SU-DHL-6 (cell line): ENCODE data around the gene APOL3.

Experiments
- H2AFZ ChIP-seq: fragments of 200-600 bp; sonication (generic); 2 replicates; pipeline ENCODE4 v1.6.1; 2014; ENCODE audit warnings: low read depth, mild to moderate bottlenecking, moderate library complexity, mixed read lengths, antibody characterized with exemption, low read length; ENCODE audit not compliant: severe bottlenecking
- H3F3A ChIP-seq: fragments of 200-600 bp; shearing (Covaris generic); 2 replicates; pipeline ENCODE4 v1.6.0; 2016; ENCODE audit warnings: antibody characterized with exemption, mild to moderate bottlenecking; ENCODE audit not compliant: insufficient read depth
- H3K27ac ChIP-seq: fragments of 200-600 bp; sonication (generic); 2 replicates; pipeline ENCODE4 v1.5.1; 2016; ENCODE audit warnings: low read depth, mild to moderate bottlenecking, low read length, moderate library complexity, mixed read lengths
- H3K27me3 ChIP-seq: fragments of 200-600 bp; sonication (generic), shearing (Covaris generic); 2 replicates; pipeline ENCODE4 v1.6.0; 2014; ENCODE audit warnings: mild to moderate bottlenecking, low read length
- H3K36me3 ChIP-seq: fragments of 200-600 bp; sonication (generic); 2 replicates; pipeline ENCODE4 v1.6.1; 2014; ENCODE audit warnings: mild to moderate bottlenecking, low read length, mixed read lengths
- H3K4me2 ChIP-seq: fragments of 300-600, 200-600 bp; shearing (Covaris generic), sonication (generic); 2 replicates; pipeline ENCODE4 v1.6.0; 2014; ENCODE audit warnings: low read length, low read depth, mild to moderate bottlenecking; ENCODE audit not compliant: poor library complexity, severe bottlenecking
- H3K4me3 ChIP-seq: fragments of 200-600 bp; sonication (generic); 2 replicates; pipeline ENCODE4 v1.5.1; 2014; ENCODE audit warnings: antibody characterized with exemption, low read length, mild to moderate bottlenecking, mixed read lengths; ENCODE audit not compliant: insufficient read depth, poor library complexity, severe bottlenecking
- H3K79me2 ChIP-seq: fragments of 200-600 bp; sonication (generic); 2 replicates; pipeline ENCODE4 v1.6.1; 2014; ENCODE audit warnings: mild to moderate bottlenecking, low read length, moderate library complexity; ENCODE audit not compliant: insufficient read depth
- H3K9ac ChIP-seq: fragments of 200-600 bp; sonication (generic); 2 replicates; pipeline ENCODE4 v1.7.0; 2014; ENCODE audit warnings: mild to moderate bottlenecking, low read length
- H3K9me2 ChIP-seq: fragments of 200-600 bp; sonication (generic); replicated peaks from 2 replicates; pipeline ENCODE4 v1.6.1; 2014; ENCODE audit warnings: low read length; ENCODE audit not compliant: insufficient read depth
- H3K9me3 ChIP-seq: fragments of 200-600 bp; sonication (generic); 2 replicates; pipeline ENCODE4 v1.6.1; 2014; ENCODE audit warnings: low read length, mixed read lengths; ENCODE audit not compliant: insufficient read depth
- H4K20me1 ChIP-seq: fragments of 200-600 bp; sonication (generic); 2 replicates; pipeline ENCODE4 v1.6.1; 2014; ENCODE audit warnings: low read depth, mild to moderate bottlenecking, antibody characterized with exemption, low read length, moderate library complexity, mixed read lengths
- EZH2phosphoT487 ChIP-seq: fragments of 200-600 bp; sonication (generic), shearing (Covaris generic); conservative IDR thresholded peaks from 2 replicates; pipeline ENCODE4 v1.6.1; 2018; ENCODE audit warnings: mild to moderate bottlenecking, antibody characterized with exemption, low read length, moderate library complexity, mixed read lengths
- TF ChIP-seq, protein P1 (sequence below): fragments of 200-600 bp; sonication (generic); IDR thresholded peaks from one replicate; pipeline ENCODE4 v1.5.1; 2017; ENCODE audit warnings: antibody characterized with exemption, mild to moderate bottlenecking, low read length, moderate library complexity; ENCODE audit not compliant: insufficient read depth, poor library complexity, severe bottlenecking

APOL3 gene

DNA sequence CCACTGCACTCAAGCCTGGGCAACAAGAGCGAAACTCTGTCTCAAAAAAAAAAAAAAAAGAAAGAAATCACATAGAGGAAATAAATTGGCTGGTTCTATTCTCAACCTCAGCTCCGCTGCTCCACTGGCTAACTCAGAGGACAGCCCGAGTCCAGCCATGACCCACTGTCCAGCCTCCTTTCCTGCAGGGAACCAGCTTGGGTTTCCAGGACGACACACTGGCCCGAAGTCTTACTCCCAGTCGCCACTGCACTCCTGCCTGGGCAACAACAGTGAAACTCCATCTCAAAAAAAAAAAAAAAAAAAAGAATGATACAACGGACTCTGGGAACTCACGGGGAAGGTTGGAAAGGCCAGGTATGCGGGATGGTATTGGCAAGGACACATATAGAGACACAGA is 31.5 kb downstream of the APOL3 start:
- no peaks in the 10 kb centered on the region for H3K36me3 ChIP-seq

DNA sequence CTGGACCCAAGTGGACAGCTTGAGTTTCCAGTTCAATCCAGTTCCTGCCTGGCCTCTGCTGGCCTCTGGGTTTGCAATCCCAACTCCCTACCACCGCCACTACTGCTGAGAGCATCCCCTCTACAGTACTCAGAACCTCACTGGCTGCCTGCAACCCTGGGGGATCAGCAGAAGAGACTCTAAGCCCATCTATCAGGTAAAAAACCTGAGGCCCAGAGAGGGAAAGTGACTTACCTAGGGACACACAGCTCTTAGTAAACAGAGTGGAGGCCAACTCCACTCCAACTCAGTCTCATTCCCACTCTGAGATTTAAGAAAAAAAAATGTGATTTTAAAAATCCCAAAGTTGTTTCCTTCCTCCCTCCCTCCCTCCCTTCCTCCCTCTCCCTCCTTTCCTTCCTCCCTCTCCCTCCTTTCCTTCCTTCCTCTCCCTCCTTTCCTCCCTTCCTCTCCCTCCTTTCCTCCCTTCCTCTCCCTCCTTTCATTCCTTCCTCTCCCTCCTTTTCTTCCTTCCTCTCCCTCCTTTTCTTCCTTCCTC is 34.5 kb downstream of the APOL3 start:
- TF ChIP-seq EZH2phosphoT487: no peak
- TF ChIP-seq, protein P1, sequence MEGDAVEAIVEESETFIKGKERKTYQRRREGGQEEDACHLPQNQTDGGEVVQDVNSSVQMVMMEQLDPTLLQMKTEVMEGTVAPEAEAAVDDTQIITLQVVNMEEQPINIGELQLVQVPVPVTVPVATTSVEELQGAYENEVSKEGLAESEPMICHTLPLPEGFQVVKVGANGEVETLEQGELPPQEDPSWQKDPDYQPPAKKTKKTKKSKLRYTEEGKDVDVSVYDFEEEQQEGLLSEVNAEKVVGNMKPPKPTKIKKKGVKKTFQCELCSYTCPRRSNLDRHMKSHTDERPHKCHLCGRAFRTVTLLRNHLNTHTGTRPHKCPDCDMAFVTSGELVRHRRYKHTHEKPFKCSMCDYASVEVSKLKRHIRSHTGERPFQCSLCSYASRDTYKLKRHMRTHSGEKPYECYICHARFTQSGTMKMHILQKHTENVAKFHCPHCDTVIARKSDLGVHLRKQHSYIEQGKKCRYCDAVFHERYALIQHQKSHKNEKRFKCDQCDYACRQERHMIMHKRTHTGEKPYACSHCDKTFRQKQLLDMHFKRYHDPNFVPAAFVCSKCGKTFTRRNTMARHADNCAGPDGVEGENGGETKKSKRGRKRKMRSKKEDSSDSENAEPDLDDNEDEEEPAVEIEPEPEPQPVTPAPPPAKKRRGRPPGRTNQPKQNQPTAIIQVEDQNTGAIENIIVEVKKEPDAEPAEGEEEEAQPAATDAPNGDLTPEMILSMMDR: no peak
- no peak overlapping the region for H2AFZ ChIP-seq
- H3F3A ChIP-seq: no peaks in the 10 kb centered on the region
- no peaks in the 10 kb centered on the region for H3K9me3 ChIP-seq
- no peaks in the 10 kb centered on the region for H3K36me3 ChIP-seq
- H3K9ac ChIP-seq: no peak overlapping the region
- no peak overlapping the region for H3K4me3 ChIP-seq
- no peaks in the 10 kb centered on the region for H3K9me2 ChIP-seq
- H4K20me1 ChIP-seq: no peaks in the 10 kb centered on the region
- no peaks in the 10 kb centered on the region for H3K79me2 ChIP-seq
- H3K4me2 ChIP-seq: no peak overlapping the region
- no peak overlapping the region for H3K27ac ChIP-seq
- H3K27me3 ChIP-seq: no peaks in the 10 kb centered on the region

More for the DNA sequence above, 31.5 kb downstream of the APOL3 start:
- no peaks in the 10 kb centered on the region for H3K27me3 ChIP-seq
- TF ChIP-seq EZH2phosphoT487: no peak
- TF ChIP-seq, protein P1: no peak
- H3K9ac ChIP-seq: no peak overlapping the region
- H3F3A ChIP-seq: no peaks in the 10 kb centered on the region
- H3K27ac ChIP-seq: no peak overlapping the region
- no peaks in the 10 kb centered on the region for H3K9me3 ChIP-seq
- H2AFZ ChIP-seq: no peak overlapping the region
- no peaks in the 10 kb centered on the region for H3K79me2 ChIP-seq
- H4K20me1 ChIP-seq: no peaks in the 10 kb centered on the region
- no peak overlapping the region for H3K4me3 ChIP-seq
- H3K9me2 ChIP-seq: no peaks in the 10 kb centered on the region
- no peak overlapping the region for H3K4me2 ChIP-seq

DNA sequence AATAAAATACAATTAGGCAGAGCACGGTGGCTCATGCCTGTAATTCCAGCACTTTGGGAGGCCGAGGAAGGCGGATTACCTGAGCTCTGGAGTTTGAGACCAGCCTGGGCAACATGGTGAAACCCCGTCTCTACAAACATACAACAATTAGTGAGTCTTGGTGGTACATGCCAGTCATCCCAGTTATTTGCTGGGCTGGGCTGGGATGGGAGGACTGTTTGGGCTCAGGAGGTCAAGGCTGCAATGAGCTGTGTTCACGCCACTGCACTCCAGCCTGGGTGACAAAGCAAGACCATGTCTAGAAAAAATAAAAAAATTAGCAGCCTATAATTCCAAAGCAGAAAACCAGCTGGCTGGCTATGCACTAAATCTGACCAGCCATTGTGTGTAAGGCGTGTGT is 35.1 kb downstream of the APOL3 start:
- H3F3A ChIP-seq: no peaks in the 10 kb centered on the region
- no peaks in the 10 kb centered on the region for H3K9me3 ChIP-seq
- no peaks in the 10 kb centered on the region for H3K27me3 ChIP-seq

More for the DNA sequence above, 35.1 kb downstream of the APOL3 start:
- no peak overlapping the region for H3K4me2 ChIP-seq
- no peaks in the 10 kb centered on the region for H3K36me3 ChIP-seq
- TF ChIP-seq EZH2phosphoT487: no peak
- TF ChIP-seq, protein P1: no peak
- H3K9me2 ChIP-seq: no peaks in the 10 kb centered on the region
- H3K27ac ChIP-seq: no peak overlapping the region
- no peak overlapping the region for H3K9ac ChIP-seq
- H3K4me3 ChIP-seq: no peak overlapping the region
- H2AFZ ChIP-seq: no peak overlapping the region
- H3K79me2 ChIP-seq: no peaks in the 10 kb centered on the region
- no peaks in the 10 kb centered on the region for H4K20me1 ChIP-seq
